Lung (tissue), 12 donors: ENCODE measurements around the gene TMTC4. TPM values are rescaled to one million over a fixed set of nuclear protein-coding genes. Genes with fewer than 3 reads are reported as not detected.
A peak's percentile ranks its signal among the peaks of the same experiment; 100 is the strongest.

Source experiments
- ATAC-seq: fragments of 200-7000 bp; cut with Tn5 transposase; one replicate; pipeline ENCODE4 v1.9.1; 2020; ENCODE audit warnings: moderate number of reproducible peaks; ENCODE audit not compliant: insufficient read depth, low FRiP score
- DNase-seq, 3 donors: peaks; one replicate each; pipeline ENCODE4 v3.0.0-alpha.2; 2013 to 2017
- H3K27ac ChIP-seq, 2 donors: one replicate each; pipeline ENCODE4 v1.5.1; 2013; ENCODE audit warnings: mild to moderate bottlenecking in 2 of 2, moderate library complexity in 2 of 2, control low read depth in 1 of 2, inconsistent platforms in 1 of 2, low read depth in 1 of 2, low read length in 1 of 2
- H3K27me3 ChIP-seq, 3 donors: one replicate each; pipeline ENCODE4 v1.5.1; 2013; ENCODE audit warnings: low read length in 2 of 3; ENCODE audit not compliant: control insufficient read depth in 3 of 3, insufficient read depth in 3 of 3
- H3K36me3 ChIP-seq, 4 donors: one replicate each; pipeline ENCODE4 v1.5.1; 2013; ENCODE audit warnings: low read length in 4 of 4, mild to moderate bottlenecking in 1 of 4, moderate library complexity in 1 of 4; ENCODE audit not compliant: control insufficient read depth in 4 of 4, insufficient read depth in 4 of 4
- H3K4me1 ChIP-seq, 5 donors: one replicate each; pipeline ENCODE4 v1.5.1; 2013; ENCODE audit warnings: low read length in 5 of 5, mild to moderate bottlenecking in 2 of 5, moderate library complexity in 1 of 5; ENCODE audit not compliant: control insufficient read depth in 5 of 5, insufficient read depth in 5 of 5
- H3K4me3 ChIP-seq: one replicate; pipeline ENCODE4 v1.5.1; 2013; ENCODE audit warnings: mild to moderate bottlenecking, control low read depth, moderate library complexity
- H3K9ac ChIP-seq, 2 donors: one replicate each; pipeline ENCODE4 v1.5.1; 2013; ENCODE audit warnings: low read length in 2 of 2, control low read depth in 1 of 2; ENCODE audit not compliant: insufficient read depth in 1 of 2
- H3K9me3 ChIP-seq, 4 donors: one replicate each; pipeline ENCODE4 v1.5.1; 2013; ENCODE audit warnings: low read length in 3 of 4, mild to moderate bottlenecking in 1 of 4, moderate library complexity in 1 of 4; ENCODE audit not compliant: control insufficient read depth in 4 of 4, insufficient read depth in 3 of 4
- WGBS, 2 donors: extraction: QIAGEN DNeasy Blood & Tissue Kit; methylation state at CpG; one replicate each; pipeline ENCODE4 v1.1.7; 2013; 5-methylcytosine and 5-hydroxymethylcytosine counted together
- polyA plus RNA-seq, 2 donors: library from polyadenylated mRNA; stranded (reverse); fragments of 200-250 nt; gene quantifications; one replicate each; pipeline ENCODE4 v1.2.1, GENCODE V29; 2013
- total RNA-seq, 2 donors: library from RNA; depleted of rRNA in 1 of 2; stranded (reverse); fragments of >200 nt in 1 of 2; gene quantifications; one replicate each; pipeline ENCODE4 v1.2.1, GENCODE V29; 2014 to 2021
- TF ChIP-seq, protein P1 (sequence below): IDR thresholded peaks from 2 replicates; pipeline ENCODE4 v1.5.1; 2012; ENCODE audit warnings: mild to moderate bottlenecking; ENCODE audit errors: control extremely low read depth, extremely low read depth
- donor health status: control.
- donor health status: control.
- donor health status: Bipolar disorder and iron deficiency.
- donor health status: healthy.
- donor health status: DM: yes; HTN: yes; CAD: no.

Gene TMTC4
- total and polyA plus RNA-seq, 4 donors = 5.0 to 27.1 (median 11.7) TPM

GRCh38 chr13:100636004-100636403 is 38.6 kb downstream of the TMTC4 start:
- Histone ChIP-seq H3K9ac (no peak overlapping the region), H3K4me1 (peaks cover 0 to 3% (median 0%) of the 10 kb centered on the region in 5 donors), H3K36me3 (peaks cover 7 to 23% (median 20%) of the 10 kb centered on the region in 4 donors), H3K27ac (no peak overlapping the region), H3K4me3 (no peak overlapping the region), H3K27me3 (no peaks in the 10 kb centered on the region), H3K9me3 (no peaks in the 10 kb centered on the region)
- no peak for DNase-seq
- TF ChIP-seq, protein P1, sequence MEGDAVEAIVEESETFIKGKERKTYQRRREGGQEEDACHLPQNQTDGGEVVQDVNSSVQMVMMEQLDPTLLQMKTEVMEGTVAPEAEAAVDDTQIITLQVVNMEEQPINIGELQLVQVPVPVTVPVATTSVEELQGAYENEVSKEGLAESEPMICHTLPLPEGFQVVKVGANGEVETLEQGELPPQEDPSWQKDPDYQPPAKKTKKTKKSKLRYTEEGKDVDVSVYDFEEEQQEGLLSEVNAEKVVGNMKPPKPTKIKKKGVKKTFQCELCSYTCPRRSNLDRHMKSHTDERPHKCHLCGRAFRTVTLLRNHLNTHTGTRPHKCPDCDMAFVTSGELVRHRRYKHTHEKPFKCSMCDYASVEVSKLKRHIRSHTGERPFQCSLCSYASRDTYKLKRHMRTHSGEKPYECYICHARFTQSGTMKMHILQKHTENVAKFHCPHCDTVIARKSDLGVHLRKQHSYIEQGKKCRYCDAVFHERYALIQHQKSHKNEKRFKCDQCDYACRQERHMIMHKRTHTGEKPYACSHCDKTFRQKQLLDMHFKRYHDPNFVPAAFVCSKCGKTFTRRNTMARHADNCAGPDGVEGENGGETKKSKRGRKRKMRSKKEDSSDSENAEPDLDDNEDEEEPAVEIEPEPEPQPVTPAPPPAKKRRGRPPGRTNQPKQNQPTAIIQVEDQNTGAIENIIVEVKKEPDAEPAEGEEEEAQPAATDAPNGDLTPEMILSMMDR = no peak
- 90 to 94% methylated on average over 7 of the region's 7 CpGs for WGBS, 2 donors
- ATAC-seq = no peak

- DNase-seq = no peak
- H3K27me3 ChIP-seq = no peaks in the 10 kb centered on the region
- TF ChIP-seq, protein P1 = no peak
- H3K36me3 ChIP-seq = peaks cover 6 to 26% (median 19%) of the 10 kb centered on the region in 4 donors
- peaks cover 0 to 3% (median 0%) of the 10 kb centered on the region in 5 donors for H3K4me1 ChIP-seq
- no peak overlapping the region for H3K4me3 ChIP-seq
- 95 to 97% methylated on average over 12 of the region's 12 CpGs for WGBS, 2 donors
- H3K27ac ChIP-seq = no peak overlapping the region
- H3K9me3 ChIP-seq = no peaks in the 10 kb centered on the region
- no peak overlapping the region for H3K9ac ChIP-seq
- no peak for ATAC-seq
Measured at GRCh38 chr13:100634696-100635095, 39.9 kb downstream of the TMTC4 start.

DNA sequence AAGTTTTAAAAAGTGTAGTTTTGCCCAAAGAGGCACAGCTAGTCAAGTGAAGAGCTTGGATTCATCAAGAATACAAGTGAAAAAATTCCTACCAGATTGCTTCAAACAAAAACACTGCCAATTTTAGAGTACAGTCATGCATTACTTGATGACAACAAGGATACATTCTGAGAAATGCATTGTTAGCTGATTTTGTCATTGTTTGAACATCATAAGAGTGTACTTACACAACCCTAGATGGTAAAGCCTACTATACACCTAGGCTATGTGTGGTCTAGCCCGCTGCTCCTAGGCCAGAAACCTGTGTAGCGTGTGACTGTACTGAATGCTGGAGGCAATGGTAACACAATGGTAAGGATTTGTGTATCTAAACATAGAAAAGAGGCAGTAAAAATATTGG is 41.1 kb downstream of the TMTC4 start:
- Histone ChIP-seq H3K9me3 (no peaks in the 10 kb centered on the region), H3K4me3 (no peak overlapping the region), H3K4me1 (peaks cover 0 to 3% (median 0%) of the 10 kb centered on the region in 5 donors), H3K36me3 (peaks cover 12 to 26% (median 15%) of the 10 kb centered on the region in 4 donors), H3K27me3 (no peaks in the 10 kb centered on the region), H3K27ac (no peak overlapping the region), H3K9ac (no peak overlapping the region)
- TF ChIP-seq, protein P1 = no peak
- ATAC-seq = no peak
- WGBS, 2 donors = 76 to 94% methylated on average over 2 of the region's 2 CpGs
- no peak for DNase-seq

DNA sequence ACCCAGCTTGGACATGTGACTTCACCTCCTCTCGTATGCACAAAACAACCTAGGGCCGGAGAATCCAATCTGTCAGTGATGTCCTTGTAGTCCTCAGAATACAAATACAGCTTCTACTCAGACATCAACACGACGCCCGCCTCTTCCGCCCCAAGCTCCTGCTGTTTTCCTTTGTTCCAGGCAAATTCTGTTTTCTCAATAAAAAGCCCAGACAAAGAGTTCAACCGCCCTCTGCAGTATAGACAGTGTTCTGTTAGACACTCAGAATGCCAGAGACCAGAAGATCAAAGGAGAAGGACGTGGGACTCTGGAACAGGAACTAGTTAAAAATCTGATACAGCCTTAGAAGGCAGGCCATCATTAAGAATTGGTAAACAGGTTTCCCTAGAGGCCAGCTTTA is 44.0 kb downstream of the TMTC4 start:
- H3K36me3 ChIP-seq = peaks cover 6 to 24% (median 19%) of the 10 kb centered on the region in 4 donors
- ATAC-seq (no peak), DNase-seq (peak in 2 of 3 donors; percentile 25 to 26)
- no peaks in the 10 kb centered on the region for H3K27me3 ChIP-seq
- H3K9me3 ChIP-seq = no peaks in the 10 kb centered on the region
- WGBS, 2 donors = 80 to 86% methylated on average over 8 of the region's 8 CpGs
- no peak overlapping the region for H3K9ac ChIP-seq
- no peak overlapping the region for H3K4me3 ChIP-seq
- peaks cover 0 to 3% (median 0%) of the 10 kb centered on the region in 5 donors for H3K4me1 ChIP-seq
- TF ChIP-seq, protein P1 = no peak
- H3K27ac ChIP-seq = no peak overlapping the region
